Neutrophil (primary cell): ENCODE data around the gene NDRG3.

Source experiments
- H3K27ac ChIP-seq: fragments of 200-600 bp; sonication (generic); 2 replicates; pipeline ENCODE4 v1.5.1; 2016; ENCODE audit warnings: mild to moderate bottlenecking, moderate library complexity
- H3K27me3 ChIP-seq: fragments of 200-600 bp; sonication (generic); 2 replicates; pipeline ENCODE4 v1.6.0; 2016; ENCODE audit warnings: mild to moderate bottlenecking
- H3K36me3 ChIP-seq: fragments of 200-600 bp; sonication (generic); 2 replicates; pipeline ENCODE4 v1.5.1; 2017
- H3K4me1 ChIP-seq, 2 experiments: fragments of 200-600 bp in 1 of 2; sonication (generic) in 1 of 2; 1 replicate in 1 of 2; 2 replicates in 1 of 2; pipeline versions ENCODE4 v1.5.1 to v1.6.1; 2013 to 2016; ENCODE audit warnings: low read depth in 1 of 2, low read length in 1 of 2, mild to moderate bottlenecking in 1 of 2, moderate library complexity in 1 of 2; ENCODE audit not compliant: control insufficient read depth in 1 of 2, insufficient read depth in 1 of 2
- H3K4me3 ChIP-seq, 2 experiments: fragments of 200-600 bp in 1 of 2; sonication (generic) in 1 of 2; 1 replicate in 1 of 2; 2 replicates in 1 of 2; pipeline ENCODE4 v1.5.1; 2013 to 2016; ENCODE audit warnings: low read depth in 1 of 2, low read length in 1 of 2, mild to moderate bottlenecking in 1 of 2, moderate library complexity in 1 of 2
- H3K9me3 ChIP-seq: fragments of 200-600 bp; sonication (generic); 2 replicates; pipeline ENCODE4 v1.5.1; 2016
- TF ChIP-seq, protein P1 (sequence below): fragments of 200-600 bp; sonication (generic); IDR thresholded peaks from 2 replicates; pipeline ENCODE4 v1.5.1; 2016; ENCODE audit warnings: antibody characterized with exemption

Gene NDRG3

DNA sequence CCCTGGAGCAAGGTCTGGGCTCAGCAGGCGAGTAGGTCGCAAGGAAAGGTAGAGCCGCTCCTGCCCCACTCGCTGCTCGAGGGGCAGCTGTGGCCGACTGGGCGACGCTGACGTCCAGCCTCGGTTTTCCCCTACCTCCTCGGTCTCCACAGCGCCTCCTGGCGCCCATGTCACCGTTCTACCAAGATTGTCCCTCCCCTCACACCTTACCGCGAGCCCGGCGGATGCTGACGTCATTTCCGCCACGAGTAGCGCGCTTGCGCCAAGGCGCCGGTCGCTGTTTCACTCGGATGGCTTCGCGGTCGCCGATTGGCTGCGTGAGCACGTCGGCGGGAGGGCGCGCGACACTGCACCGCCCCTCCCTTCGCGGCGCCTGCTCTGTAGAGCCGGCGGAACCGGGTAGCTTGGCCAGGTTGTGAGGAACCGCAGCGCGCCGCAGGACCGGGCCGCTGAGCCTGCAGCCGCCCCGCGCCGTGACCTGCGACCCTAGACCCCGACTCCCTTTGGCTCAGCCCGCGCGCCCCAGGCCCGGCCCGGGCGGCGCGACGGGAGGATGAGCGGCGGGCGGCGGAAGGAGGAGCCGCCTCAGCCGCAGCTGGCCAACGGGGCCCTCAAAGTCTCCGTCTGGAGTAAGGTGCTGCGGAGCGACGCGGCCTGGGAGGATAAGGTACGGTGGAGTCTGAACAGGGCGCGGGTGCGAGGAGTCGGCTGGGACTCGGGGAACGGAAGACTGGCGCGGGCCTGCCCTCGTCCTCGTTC, 140.3 kb downstream of the NDRG3 start, which contains the start of gene RAB5IF:
TSS of gene RAB5IF (plus strand) at position 381 of the 759 bp plus-strand sequence. CDS start at position 554, 173 bp downstream.
- Histone ChIP-seq H3K4me3 (peak within 1 kb of the TSS; percentile 92 to 98), H3K4me1 (peaks cover 29 to 39% of the 10 kb centered on the region in 2 experiments), H3K27me3 (no peaks in the 10 kb centered on the region), H3K36me3 (peaks cover 30% of the 10 kb centered on the region), H3K27ac (peak within 1 kb of the TSS; percentile 94), H3K9me3 (no peaks in the 10 kb centered on the region)
- TF ChIP-seq, protein P1, sequence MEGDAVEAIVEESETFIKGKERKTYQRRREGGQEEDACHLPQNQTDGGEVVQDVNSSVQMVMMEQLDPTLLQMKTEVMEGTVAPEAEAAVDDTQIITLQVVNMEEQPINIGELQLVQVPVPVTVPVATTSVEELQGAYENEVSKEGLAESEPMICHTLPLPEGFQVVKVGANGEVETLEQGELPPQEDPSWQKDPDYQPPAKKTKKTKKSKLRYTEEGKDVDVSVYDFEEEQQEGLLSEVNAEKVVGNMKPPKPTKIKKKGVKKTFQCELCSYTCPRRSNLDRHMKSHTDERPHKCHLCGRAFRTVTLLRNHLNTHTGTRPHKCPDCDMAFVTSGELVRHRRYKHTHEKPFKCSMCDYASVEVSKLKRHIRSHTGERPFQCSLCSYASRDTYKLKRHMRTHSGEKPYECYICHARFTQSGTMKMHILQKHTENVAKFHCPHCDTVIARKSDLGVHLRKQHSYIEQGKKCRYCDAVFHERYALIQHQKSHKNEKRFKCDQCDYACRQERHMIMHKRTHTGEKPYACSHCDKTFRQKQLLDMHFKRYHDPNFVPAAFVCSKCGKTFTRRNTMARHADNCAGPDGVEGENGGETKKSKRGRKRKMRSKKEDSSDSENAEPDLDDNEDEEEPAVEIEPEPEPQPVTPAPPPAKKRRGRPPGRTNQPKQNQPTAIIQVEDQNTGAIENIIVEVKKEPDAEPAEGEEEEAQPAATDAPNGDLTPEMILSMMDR = peak; percentile 98

DNA sequence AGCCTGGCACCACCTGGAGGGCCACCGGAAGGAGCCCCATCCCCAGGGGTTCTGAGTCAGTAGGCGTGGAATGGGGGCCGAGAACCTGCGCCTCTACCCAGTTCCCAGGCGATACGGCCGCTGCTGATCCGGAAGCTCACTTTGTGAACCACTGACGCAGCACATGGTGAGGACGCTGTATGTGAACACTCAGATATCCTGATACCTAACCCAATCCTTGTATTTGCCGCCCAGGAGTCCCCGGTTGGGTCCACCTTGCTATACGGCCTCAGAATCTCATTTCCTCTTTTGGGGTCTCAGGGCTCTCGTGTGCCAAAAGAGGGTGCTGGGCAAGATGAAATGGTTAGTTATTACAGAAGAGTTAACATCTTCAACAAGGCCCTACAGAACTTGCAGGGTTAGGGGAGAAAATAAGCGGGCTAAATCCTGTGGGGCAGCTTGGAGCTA, 140.9 kb downstream of the NDRG3 start:
- no peaks in the 10 kb centered on the region for H3K27me3 ChIP-seq
- peaks cover 24% of the 10 kb centered on the region for H3K36me3 ChIP-seq
- H3K27ac ChIP-seq = peak overlapping the region; percentile 94
- H3K4me3 ChIP-seq = peak overlapping the region; percentile 92 to 98
- H3K9me3 ChIP-seq = no peaks in the 10 kb centered on the region
- TF ChIP-seq, protein P1 = no peak
- peaks cover 33 to 42% of the 10 kb centered on the region in 2 experiments for H3K4me1 ChIP-seq
